ENCODE measurements around the gene ABLIM2.

ABLIM2 gene

DNA sequence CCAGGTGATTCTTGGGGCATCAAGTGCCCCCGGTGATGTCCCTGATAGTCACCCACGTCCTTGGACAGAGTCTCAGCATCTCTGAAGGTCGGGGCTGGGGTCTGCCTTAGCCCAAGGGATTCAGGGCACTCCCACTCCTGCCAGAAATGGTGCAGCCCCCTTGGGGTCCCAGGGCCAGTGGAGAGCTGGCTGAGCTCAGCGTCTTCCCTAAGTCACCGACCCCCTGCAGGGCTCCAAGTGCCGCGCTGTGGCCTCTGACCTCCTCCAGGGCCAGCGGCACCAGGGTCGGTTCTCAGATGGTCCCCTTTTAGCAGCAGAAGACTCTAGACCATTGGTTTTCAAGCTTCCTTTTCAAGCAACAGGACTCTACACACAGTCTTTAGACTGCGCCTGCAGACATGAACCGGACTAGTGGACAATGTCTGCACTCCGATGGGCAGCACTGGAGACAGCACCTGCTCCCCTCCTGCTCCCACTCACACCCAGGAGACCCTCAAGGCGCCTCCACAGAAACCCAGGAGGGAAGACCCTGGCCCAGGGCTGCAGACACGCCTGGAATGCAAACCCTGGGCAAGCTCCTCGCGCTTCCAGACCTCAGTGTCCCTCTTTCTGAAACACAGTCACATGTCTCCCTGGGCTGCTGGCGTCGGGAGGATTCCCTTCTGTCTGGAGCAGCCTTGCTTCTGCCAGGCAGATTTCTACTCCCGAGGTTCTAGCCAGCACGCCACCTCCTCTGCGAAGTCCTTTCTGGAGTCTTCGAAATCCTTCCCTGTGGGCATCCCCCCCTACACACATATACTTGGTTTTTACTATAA is 53.9 kb downstream of the ABLIM2 start:
- TF ChIP-seq GABPA (IDR thresholded peaks at IDR 0.05; ENCODE audit: low read depth) (no peak), POLR2AphosphoS5 (IDR thresholded peaks at IDR 0.05; ENCODE audit: low read depth) (no peak), SPI1 (IDR thresholded peaks at IDR 0.05; ENCODE audit: borderline replicate concordance, low read depth) (no peak)
- TF ChIP-seq, protein P1, sequence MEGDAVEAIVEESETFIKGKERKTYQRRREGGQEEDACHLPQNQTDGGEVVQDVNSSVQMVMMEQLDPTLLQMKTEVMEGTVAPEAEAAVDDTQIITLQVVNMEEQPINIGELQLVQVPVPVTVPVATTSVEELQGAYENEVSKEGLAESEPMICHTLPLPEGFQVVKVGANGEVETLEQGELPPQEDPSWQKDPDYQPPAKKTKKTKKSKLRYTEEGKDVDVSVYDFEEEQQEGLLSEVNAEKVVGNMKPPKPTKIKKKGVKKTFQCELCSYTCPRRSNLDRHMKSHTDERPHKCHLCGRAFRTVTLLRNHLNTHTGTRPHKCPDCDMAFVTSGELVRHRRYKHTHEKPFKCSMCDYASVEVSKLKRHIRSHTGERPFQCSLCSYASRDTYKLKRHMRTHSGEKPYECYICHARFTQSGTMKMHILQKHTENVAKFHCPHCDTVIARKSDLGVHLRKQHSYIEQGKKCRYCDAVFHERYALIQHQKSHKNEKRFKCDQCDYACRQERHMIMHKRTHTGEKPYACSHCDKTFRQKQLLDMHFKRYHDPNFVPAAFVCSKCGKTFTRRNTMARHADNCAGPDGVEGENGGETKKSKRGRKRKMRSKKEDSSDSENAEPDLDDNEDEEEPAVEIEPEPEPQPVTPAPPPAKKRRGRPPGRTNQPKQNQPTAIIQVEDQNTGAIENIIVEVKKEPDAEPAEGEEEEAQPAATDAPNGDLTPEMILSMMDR (IDR thresholded peaks at IDR 0.05; ENCODE audit: insufficient read depth, low read length) = no peak
- TF ChIP-seq, protein P2, sequence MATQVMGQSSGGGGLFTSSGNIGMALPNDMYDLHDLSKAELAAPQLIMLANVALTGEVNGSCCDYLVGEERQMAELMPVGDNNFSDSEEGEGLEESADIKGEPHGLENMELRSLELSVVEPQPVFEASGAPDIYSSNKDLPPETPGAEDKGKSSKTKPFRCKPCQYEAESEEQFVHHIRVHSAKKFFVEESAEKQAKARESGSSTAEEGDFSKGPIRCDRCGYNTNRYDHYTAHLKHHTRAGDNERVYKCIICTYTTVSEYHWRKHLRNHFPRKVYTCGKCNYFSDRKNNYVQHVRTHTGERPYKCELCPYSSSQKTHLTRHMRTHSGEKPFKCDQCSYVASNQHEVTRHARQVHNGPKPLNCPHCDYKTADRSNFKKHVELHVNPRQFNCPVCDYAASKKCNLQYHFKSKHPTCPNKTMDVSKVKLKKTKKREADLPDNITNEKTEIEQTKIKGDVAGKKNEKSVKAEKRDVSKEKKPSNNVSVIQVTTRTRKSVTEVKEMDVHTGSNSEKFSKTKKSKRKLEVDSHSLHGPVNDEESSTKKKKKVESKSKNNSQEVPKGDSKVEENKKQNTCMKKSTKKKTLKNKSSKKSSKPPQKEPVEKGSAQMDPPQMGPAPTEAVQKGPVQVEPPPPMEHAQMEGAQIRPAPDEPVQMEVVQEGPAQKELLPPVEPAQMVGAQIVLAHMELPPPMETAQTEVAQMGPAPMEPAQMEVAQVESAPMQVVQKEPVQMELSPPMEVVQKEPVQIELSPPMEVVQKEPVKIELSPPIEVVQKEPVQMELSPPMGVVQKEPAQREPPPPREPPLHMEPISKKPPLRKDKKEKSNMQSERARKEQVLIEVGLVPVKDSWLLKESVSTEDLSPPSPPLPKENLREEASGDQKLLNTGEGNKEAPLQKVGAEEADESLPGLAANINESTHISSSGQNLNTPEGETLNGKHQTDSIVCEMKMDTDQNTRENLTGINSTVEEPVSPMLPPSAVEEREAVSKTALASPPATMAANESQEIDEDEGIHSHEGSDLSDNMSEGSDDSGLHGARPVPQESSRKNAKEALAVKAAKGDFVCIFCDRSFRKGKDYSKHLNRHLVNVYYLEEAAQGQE (IDR thresholded peaks at IDR 0.05; ENCODE audit: insufficient replicate concordance, low read depth) = no peak
- H3K27ac ChIP-seq (replicated peaks) = no peak overlapping the region
- H3K4me3 ChIP-seq (replicated peaks; ENCODE audit: insufficient read depth, low read length) = no peak overlapping the region
- no peak for DNase-seq (ENCODE audit: low read depth in 1 of 2, low spot score in 1 of 2)
- peaks cover under 1% of the 10 kb centered on the region for H3K27me3 ChIP-seq (ENCODE audit: insufficient read depth, poor library complexity, severe bottlenecking)

DNA sequence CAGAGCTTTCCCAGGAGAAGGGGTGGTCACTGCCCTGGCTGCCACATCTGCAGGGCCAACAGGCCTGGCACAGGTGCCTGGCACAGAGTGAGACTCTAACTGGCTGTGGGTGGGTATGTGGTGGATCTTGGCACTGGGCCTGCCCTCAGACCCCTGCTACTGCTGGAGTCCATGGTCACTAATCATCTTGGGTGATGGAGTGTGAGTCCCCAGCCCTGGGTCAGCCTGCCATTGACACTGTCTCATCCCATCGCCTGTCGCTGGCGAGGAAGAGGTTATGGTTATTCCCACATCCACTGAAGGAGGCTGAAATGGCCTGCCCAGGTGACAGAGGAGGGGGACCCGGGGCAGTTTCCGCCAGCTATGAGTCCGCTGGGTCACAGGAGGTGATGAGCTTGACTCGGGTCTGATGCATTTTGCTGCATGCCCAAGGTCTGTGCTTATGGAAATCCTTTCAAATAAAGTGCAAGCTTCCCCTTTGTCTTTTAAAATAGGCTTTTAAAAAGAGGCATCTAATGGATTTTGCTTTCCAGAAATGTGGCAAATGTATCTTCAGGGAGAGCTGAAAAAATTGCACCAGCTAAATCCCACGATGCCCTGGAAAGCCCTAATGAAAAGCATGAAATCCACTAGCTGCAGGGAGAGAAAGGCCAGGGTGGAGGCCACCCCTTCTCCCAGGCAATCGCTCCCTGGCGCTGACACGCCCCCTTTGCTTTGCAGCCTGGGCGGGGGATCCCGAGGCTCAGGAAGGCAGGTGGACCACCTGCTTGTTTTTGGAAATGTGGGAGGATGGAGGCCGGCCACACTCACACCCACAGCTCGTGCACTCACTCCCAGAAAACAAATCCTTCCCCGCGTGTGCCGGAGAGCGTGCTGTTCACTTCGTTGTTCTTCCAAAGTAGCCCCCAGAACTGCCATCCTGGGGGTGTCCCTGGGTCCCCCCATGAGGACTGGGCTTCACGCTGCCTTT is 54.9 kb downstream of the ABLIM2 start:
- no peak for TF ChIP-seq GABPA (IDR thresholded peaks at IDR 0.05; ENCODE audit: low read depth)
- TF ChIP-seq POLR2AphosphoS5 (IDR thresholded peaks at IDR 0.05; ENCODE audit: low read depth) = no peak
- TF ChIP-seq, protein P1 (IDR thresholded peaks at IDR 0.05; ENCODE audit: insufficient read depth, low read length) = no peak
- TF ChIP-seq, protein P2 (IDR thresholded peaks at IDR 0.05; ENCODE audit: insufficient replicate concordance, low read depth) = no peak
- no peak for TF ChIP-seq SPI1 (IDR thresholded peaks at IDR 0.05; ENCODE audit: borderline replicate concordance, low read depth)
- no peak overlapping the region for H3K27ac ChIP-seq (replicated peaks)
- no peaks in the 10 kb centered on the region for H3K27me3 ChIP-seq (ENCODE audit: insufficient read depth, poor library complexity, severe bottlenecking)
- no peak for DNase-seq (ENCODE audit: low read depth in 1 of 2, low spot score in 1 of 2)
- H3K4me3 ChIP-seq (replicated peaks; ENCODE audit: insufficient read depth, low read length) = no peak overlapping the region

DNA sequence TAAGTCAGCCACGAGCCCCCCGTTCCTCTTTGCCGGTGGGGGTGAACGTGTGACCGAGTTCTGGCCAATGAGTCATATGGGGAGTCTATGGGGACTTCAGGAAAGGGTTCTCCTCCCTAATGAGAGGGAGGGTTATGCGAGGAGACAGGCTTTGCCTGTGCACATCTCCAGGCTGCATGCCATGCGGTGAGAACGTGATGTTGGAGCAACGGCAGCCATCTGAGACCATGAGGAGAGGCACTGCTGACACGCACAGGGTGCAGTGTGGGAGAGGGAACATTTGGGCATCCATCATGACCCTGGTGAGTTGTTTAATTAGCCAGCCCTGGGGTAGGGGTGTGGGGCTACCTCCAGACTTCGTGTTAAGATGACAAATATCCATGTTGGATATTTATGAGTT is 55.8 kb downstream of the ABLIM2 start:
- no peak for DNase-seq (ENCODE audit: low read depth in 1 of 2, low spot score in 1 of 2)
- Histone ChIP-seq H3K27ac (replicated peaks) (no peak overlapping the region), H3K27me3 (ENCODE audit: insufficient read depth, poor library complexity, severe bottlenecking) (no peaks in the 10 kb centered on the region), H3K4me3 (replicated peaks; ENCODE audit: insufficient read depth, low read length) (no peak overlapping the region)
- TF ChIP-seq, protein P1 (IDR thresholded peaks at IDR 0.05; ENCODE audit: insufficient read depth, low read length) = no peak
- TF ChIP-seq GABPA (IDR thresholded peaks at IDR 0.05; ENCODE audit: low read depth) (no peak), POLR2AphosphoS5 (IDR thresholded peaks at IDR 0.05; ENCODE audit: low read depth) (no peak), SPI1 (IDR thresholded peaks at IDR 0.05; ENCODE audit: borderline replicate concordance, low read depth) (no peak)
- TF ChIP-seq, protein P2 (IDR thresholded peaks at IDR 0.05; ENCODE audit: insufficient replicate concordance, low read depth) = no peak
